ENCODE measurements around the gene CTNNBL1.
A peak's percentile ranks its signal among the peaks of the same experiment; 100 is the strongest.

The CTNNBL1 gene

DNA sequence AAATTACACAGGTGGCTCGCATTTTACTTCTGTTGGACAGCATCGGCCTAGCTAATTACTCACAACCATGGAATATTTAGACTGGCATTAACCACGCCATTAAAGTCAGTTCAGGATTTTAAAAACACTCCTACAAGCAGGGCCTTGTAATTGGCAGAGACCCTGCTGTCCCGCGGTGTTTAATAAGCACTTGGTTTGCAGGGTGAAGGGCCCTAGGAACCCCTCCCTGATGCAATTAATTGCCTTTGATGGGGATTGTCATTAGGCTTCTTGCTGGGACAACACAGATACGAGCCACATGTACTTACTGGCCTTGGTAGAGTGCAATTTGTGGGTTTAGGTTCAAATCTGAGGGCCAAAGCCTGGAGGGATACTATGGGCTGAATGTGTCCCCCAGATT is 201.3 kb downstream of the CTNNBL1 start:
- no peak for DNase-seq (ENCODE audit: low read depth)
- TF ChIP-seq, protein P1, sequence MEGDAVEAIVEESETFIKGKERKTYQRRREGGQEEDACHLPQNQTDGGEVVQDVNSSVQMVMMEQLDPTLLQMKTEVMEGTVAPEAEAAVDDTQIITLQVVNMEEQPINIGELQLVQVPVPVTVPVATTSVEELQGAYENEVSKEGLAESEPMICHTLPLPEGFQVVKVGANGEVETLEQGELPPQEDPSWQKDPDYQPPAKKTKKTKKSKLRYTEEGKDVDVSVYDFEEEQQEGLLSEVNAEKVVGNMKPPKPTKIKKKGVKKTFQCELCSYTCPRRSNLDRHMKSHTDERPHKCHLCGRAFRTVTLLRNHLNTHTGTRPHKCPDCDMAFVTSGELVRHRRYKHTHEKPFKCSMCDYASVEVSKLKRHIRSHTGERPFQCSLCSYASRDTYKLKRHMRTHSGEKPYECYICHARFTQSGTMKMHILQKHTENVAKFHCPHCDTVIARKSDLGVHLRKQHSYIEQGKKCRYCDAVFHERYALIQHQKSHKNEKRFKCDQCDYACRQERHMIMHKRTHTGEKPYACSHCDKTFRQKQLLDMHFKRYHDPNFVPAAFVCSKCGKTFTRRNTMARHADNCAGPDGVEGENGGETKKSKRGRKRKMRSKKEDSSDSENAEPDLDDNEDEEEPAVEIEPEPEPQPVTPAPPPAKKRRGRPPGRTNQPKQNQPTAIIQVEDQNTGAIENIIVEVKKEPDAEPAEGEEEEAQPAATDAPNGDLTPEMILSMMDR (IDR thresholded peaks at IDR 0.05; ENCODE audit: insufficient read depth, low read depth, low read length, missing control alignments), result no peak
- no peak overlapping the region for H3K4me3 ChIP-seq (ENCODE audit: low read length)

DNA sequence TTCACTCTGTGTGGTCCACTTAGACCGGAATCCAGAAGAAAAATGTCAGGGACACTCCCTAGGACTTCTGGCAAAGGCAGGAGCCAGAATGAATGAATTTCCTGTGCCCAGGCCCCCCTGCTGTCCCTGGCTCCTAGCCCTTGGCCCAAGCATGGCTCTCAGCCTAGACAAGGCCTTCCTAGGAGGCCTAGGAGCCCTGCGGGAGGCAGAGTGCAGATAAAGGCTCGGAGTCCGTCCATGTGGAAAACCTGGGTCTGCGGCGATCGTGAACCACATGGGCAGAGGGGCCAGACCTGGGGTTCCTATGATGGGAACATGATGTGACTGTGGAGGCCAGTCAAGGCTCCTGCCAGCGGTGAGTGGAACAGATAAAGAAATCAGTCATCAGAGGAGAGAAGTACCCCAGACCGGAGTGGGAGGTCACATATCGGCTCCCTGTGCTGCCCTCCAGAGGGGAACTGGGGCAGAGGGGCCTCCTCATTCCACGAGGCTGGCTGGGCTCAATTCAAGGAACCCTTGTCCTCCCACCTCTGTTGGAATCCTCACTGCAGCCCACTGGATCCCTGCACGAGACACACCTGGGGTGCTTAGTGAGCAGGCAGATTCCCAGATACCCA is 203.2 kb downstream of the CTNNBL1 start:
- H3K4me3 ChIP-seq (ENCODE audit: low read length), result no peak overlapping the region
- TF ChIP-seq, protein P1 (IDR thresholded peaks at IDR 0.05; ENCODE audit: insufficient read depth, low read depth, low read length, missing control alignments), result no peak
- DNase-seq (ENCODE audit: low read depth), result no peak

DNA sequence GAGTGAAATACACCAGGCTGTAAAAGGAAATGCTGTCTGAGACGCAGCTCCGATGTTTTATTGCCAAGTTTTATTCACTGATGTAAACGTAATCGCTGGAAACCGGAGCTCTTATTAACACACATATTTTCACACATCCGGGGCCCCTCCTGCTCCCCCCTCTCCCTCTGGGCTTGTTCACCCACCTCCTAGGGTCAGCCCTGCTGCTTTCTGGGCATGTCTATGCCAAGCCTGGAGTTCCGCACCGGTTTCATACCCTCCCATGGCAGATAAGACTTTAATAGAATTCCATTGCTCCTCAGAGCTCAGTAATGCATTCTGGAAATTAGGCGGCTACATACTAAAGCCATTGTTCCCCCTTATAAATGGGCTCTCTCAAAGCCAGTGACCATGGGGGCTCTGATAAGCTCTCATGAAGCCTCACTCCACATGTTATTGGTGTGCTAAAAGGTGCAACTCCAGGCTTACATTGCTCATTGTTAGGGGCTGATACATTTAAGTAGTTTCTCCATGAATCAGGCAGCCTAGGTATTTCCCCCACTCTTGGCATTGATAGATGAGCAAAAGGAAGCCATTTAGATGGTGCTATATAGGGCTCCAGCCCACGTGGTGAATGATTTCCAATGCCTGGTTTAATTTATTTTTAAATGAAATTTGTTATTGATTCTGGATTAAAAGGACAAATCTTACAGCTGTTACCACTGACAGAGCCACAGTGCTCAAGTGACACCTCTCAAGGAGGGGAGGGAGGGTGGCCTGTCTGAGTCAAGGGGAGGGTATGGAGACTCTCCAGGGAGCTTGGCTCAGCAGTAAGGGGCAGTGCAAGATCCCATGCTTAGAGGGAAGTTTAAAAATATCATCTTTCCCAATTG is 204.6 kb downstream of the CTNNBL1 start:
- DNase-seq (ENCODE audit: low read depth), result peak; percentile 73
- TF ChIP-seq, protein P1 (IDR thresholded peaks at IDR 0.05; ENCODE audit: insufficient read depth, low read depth, low read length, missing control alignments), result no peak
- no peak overlapping the region for H3K4me3 ChIP-seq (ENCODE audit: low read length)

DNA sequence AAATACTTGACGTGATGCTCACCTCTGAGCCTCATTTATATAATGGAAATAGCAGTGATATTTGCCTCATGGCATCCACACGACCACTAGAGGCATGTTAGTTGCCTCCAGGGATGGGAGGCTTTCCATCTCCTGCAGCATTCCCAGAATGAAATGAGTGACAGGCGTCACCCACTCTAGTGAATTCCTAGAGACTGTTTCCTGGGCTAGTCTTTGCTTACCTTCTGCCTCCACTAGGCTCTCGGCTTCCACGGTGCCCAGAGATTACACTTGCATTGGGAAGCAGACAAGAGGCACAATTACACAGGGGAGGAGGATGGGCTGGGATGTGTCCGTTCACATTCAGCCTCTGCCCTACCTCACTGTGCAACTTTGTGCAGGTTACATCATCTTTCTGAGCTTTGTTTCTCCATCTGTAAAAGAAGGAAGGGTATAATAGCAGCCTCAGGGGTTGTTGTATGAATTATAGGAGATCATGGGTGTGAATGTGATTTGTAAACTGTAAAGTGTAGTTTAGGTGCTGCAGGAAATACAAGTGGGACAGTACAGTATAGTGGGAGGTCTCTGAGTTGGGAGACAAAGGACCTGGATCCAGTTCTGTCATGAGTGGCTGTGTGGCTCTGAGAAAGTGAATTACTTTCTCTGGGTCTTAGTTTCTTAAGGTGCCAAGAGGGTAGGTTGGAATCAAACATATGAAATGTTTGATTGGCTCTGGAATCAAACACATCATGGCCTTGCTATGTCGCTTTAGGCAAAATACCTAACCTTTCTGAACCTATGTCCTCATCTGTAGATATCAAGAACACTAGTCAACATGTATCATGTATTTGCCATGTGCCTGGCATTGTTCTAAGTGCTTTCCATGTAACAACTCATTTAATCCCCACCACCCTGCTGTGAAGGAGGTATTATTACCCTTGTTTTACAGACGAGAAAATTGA is 205.5 kb downstream of the CTNNBL1 start:
- peak; percentile 59 for DNase-seq (ENCODE audit: low read depth)
- TF ChIP-seq, protein P1 (IDR thresholded peaks at IDR 0.05; ENCODE audit: insufficient read depth, low read depth, low read length, missing control alignments), result no peak

DNA sequence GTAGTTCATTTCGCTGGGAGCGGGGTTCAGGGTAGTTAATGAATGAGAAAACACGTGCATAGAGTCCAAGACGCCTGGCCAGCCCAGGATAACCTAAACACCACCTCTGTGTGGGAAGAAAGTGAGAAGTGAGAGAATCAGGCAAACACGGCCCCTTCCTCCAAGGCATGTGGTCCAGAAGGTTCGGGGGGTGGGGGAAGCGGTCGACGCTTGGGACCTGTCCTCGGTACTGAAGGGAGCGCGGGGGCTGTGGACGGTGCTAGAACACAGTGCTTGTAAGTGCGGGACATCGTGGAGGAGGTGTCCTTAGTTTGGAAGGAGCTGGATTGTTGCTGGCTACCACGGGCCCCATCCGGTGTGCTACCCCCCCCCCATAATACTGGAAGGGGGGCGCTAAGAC is 207.4 kb downstream of the CTNNBL1 start:
- TF ChIP-seq, protein P1 (IDR thresholded peaks at IDR 0.05; ENCODE audit: insufficient read depth, low read depth, low read length, missing control alignments), result no peak
- no peak for DNase-seq (ENCODE audit: low read depth)
- no peak overlapping the region for H3K4me3 ChIP-seq (ENCODE audit: low read length)

More for the DNA sequence above, 205.5 kb downstream of the CTNNBL1 start:
- no peak overlapping the region for H3K4me3 ChIP-seq (ENCODE audit: low read length)

DNA sequence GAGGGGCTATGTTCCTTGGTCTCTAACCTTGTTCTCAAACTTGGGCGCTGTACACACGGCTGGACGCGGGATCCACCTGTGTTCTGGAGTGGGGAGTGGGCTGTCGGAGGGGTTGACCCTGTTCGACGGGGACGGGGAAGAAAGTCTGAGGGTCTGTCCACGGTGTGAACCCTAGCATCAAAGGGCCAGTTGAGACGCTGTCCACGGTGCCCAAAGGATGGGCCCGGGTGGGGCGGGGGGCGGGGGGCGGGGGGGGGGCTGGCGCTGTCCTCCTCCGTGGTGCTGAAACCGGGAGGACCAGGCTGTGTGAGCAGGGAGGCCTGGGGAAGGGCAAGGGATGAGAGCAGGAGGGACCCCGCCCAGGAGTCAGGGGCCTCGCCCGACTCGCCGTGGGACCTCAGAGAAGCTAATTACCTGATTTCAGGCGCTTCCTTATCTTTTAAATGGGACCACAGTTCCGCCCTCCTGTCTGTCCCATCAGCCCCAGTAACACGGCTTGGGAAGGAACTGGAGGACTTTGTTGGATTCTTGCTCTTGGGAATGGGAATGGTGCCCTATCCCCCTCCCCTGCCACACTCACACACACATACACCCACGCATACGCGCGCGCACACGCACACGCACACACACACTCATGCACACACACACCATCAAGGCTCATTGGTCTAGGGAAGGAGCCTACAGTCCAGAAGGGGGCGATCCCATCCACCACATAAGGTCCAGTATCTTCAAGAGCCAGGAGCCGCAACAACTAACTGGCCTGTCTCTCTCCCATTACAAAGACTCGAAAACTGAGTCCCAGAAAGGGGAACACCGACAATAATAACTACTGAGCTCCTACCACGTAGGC is 208.0 kb downstream of the CTNNBL1 start:
- peak; percentile 80 for DNase-seq (ENCODE audit: low read depth)
- TF ChIP-seq, protein P1 (IDR thresholded peaks at IDR 0.05; ENCODE audit: insufficient read depth, low read depth, low read length, missing control alignments), result peak; percentile 48
- H3K4me3 ChIP-seq (ENCODE audit: low read length), result peak overlapping the region; percentile 43
